SK-N-SH (cell line): ENCODE results near the gene ACVR1B. TPM values are rescaled to one million over a fixed set of nuclear protein-coding genes. Genes with fewer than 3 reads are reported as not detected.

Experiments used
- CTCF ChIA-PET: fragments of 300-600, 350-600 bp; formaldehyde crosslinking; extraction: SDS; loops from one replicate; lab custom pipeline; 2021; lab: Yijun Ruan, JAX
- POLR2A ChIA-PET: fragments of 350-600 bp; sonication (Branson Sonifier 250); formaldehyde crosslinking; extraction: SDS; loops from one replicate; lab custom pipeline; 2020; ENCODE audit warnings: antibody characterized with exemption, inconsistent platforms; lab: Yijun Ruan, JAX
- DNase-seq: peaks from one replicate; pipeline ENCODE4 v3.0.0; 2012
- H2AFZ ChIP-seq: fragments of 200-600 bp; sonication (generic); 2 replicates; pipeline ENCODE4 v1.8.1; 2016; ENCODE audit warnings: antibody characterized with exemption, mild to moderate bottlenecking, low read depth
- H3F3A ChIP-seq: fragments of 200-600 bp; sonication (generic); replicated peaks from 2 replicates; pipeline ENCODE3; 2016; ENCODE audit warnings: antibody characterized with exemption, mild to moderate bottlenecking; ENCODE audit not compliant: insufficient read depth
- H3K27ac ChIP-seq, 2 experiments: fragments of 200-500 bp in 1 of 2; fragments of 200-600 bp in 1 of 2; sonication (Bioruptor generic) in 1 of 2; sonication (generic), shearing (Covaris generic) in 1 of 2; 2 replicates each; pipeline versions ENCODE4 v1.5.1 to v1.6.1; 2014 to 2016; ENCODE audit warnings: low read depth in 2 of 2, inconsistent platforms in 1 of 2, low read length in 1 of 2, mild to moderate bottlenecking in 1 of 2, mixed read lengths in 1 of 2
- H3K27me3 ChIP-seq: fragments of 200-600 bp; sonication (generic), shearing (Covaris generic); 2 replicates; pipeline ENCODE4 v1.6.1; 2016; ENCODE audit warnings: mixed run types; ENCODE audit not compliant: insufficient read depth
- H3K36me3 ChIP-seq, 2 experiments: fragments of 200-500 bp in 1 of 2; fragments of 200-600 bp in 1 of 2; sonication (Bioruptor generic) in 1 of 2; sonication (generic) in 1 of 2; replicated peaks in 1 of 2; 2 replicates each; pipeline versions ENCODE3 to v1.5.1; 2014 to 2016; ENCODE audit warnings: low read length in 1 of 2, mild to moderate bottlenecking in 1 of 2; ENCODE audit not compliant: insufficient read depth in 2 of 2, control insufficient read depth in 1 of 2
- H3K4me1 ChIP-seq, 2 experiments: fragments of 200-500 bp in 1 of 2; fragments of 200-600 bp in 1 of 2; sonication (Bioruptor generic) in 1 of 2; sonication (generic), shearing (Covaris generic) in 1 of 2; 2 replicates each; pipeline versions ENCODE4 v1.5.1 to v1.6.1; 2014 to 2016; ENCODE audit warnings: low read depth in 1 of 2, low read length in 1 of 2, mixed run types in 1 of 2; ENCODE audit not compliant: insufficient read depth in 2 of 2, control insufficient read depth in 1 of 2
- H3K4me2 ChIP-seq: fragments of 200-600 bp; sonication (generic), shearing (Covaris generic); 2 replicates; pipeline ENCODE4 v1.6.1; 2017; ENCODE audit warnings: mixed run types
- H3K4me3 ChIP-seq, 2 experiments: fragments of 200-500 bp in 1 of 2; fragments of 200-600 bp in 1 of 2; sonication (Bioruptor generic) in 1 of 2; sonication (generic), shearing (Covaris generic) in 1 of 2; 2 replicates each; pipeline versions ENCODE4 v1.5.1 to v1.8.1; 2014 to 2016; ENCODE audit warnings: low read depth in 2 of 2, inconsistent platforms in 1 of 2, low read length in 1 of 2, mild to moderate bottlenecking in 1 of 2, mixed read lengths in 1 of 2, moderate library complexity in 1 of 2
- H3K79me2 ChIP-seq: fragments of 200-600 bp; sonication (generic); 2 replicates; pipeline ENCODE4 v1.8.1; 2017; ENCODE audit warnings: mild to moderate bottlenecking; ENCODE audit not compliant: insufficient read depth
- H3K9ac ChIP-seq: fragments of 200-600 bp; sonication (generic); 2 replicates; pipeline ENCODE4 v1.6.1; 2017; ENCODE audit warnings: mixed run types
- H3K9me2 ChIP-seq: fragments of 200-600 bp; sonication (generic); 2 replicates; pipeline ENCODE4 v1.6.1; 2017; ENCODE audit warnings: mixed run types
- H3K9me3 ChIP-seq: fragments of 200-600 bp; sonication (generic); 2 replicates; pipeline ENCODE4 v1.6.1; 2017; ENCODE audit warnings: mixed run types, mild to moderate bottlenecking, moderate library complexity
- H4K20me1 ChIP-seq: fragments of 200-600 bp; sonication (generic); 2 replicates; pipeline ENCODE4 v1.6.1; 2017; ENCODE audit warnings: mild to moderate bottlenecking, mixed run types; ENCODE audit not compliant: insufficient read depth
- GABPA ChIP-seq: IDR thresholded peaks from 2 replicates; pipeline ENCODE4 v1.4.0; 2012; ENCODE audit warnings: low read depth, mild to moderate bottlenecking
- POLR2AphosphoS5 ChIP-seq: IDR thresholded peaks from 2 replicates; pipeline ENCODE4 v1.6.1; 2012; ENCODE audit warnings: low read depth, low read length
- RAD21 ChIP-seq: IDR thresholded peaks from 2 replicates; pipeline ENCODE4 v1.6.1; 2012; ENCODE audit warnings: mild to moderate bottlenecking, low read length
- SMC3 ChIP-seq: IDR thresholded peaks from 2 replicates; pipeline ENCODE4 v1.6.1; 2012; ENCODE audit warnings: low read depth, low read length, improper control_type of control experiment
- ZBTB33 ChIP-seq: IDR thresholded peaks from 2 replicates; pipeline ENCODE4 v1.4.0; 2012; ENCODE audit warnings: low read depth, borderline replicate concordance
- WGBS: methylation state at CpG from one replicate; pipeline ENCODE4 v1.1.6; 2017; ENCODE audit warnings: low lambda C conversion rate; 5-methylcytosine and 5-hydroxymethylcytosine counted together
- polyA plus RNA-seq, 3 experiments: library from polyadenylated mRNA; depleted of rRNA; stranded (reverse); fragments of >200 nt; gene quantifications; 2 replicates each; pipeline ENCODE4 v1.2.3, GENCODE V29; 2012
- TF ChIP-seq, protein P1 (sequence below): fragments of 200-600 bp; sonication (generic); IDR thresholded peaks from 2 replicates; pipeline ENCODE4 v1.6.1; 2017; ENCODE audit warnings: antibody characterized with exemption, mild to moderate bottlenecking, moderate library complexity

ACVR1B gene
- polyA plus RNA-seq, 1 of the 3 experiments (the other 2 are of a cell fraction), result 12.1 TPM

GRCh38 chr12:52019113-52019770 is 67.7 kb downstream of the ACVR1B start:
- no peaks in the 10 kb centered on the region for H3F3A ChIP-seq
- no peak overlapping the region for H3K4me2 ChIP-seq
- WGBS, result 73% methylated on average over 10 of the region's 13 CpGs
- no peak overlapping the region for H2AFZ ChIP-seq
- H3K4me1 ChIP-seq, result peaks cover 0 to 19% of the 10 kb centered on the region in 2 experiments; a peak in 1 of 4 replicates
- no peak overlapping the region for H3K9ac ChIP-seq
- no peak overlapping the region for H3K27ac ChIP-seq
- no peaks in the 10 kb centered on the region for H3K9me3 ChIP-seq
- H3K79me2 ChIP-seq, result no peaks in the 10 kb centered on the region
- ChIA-PET CTCF (interaction anchor here (1.2 to 30.2 kb wide), 13 partner anchors 11 to 205 kb away, joined by 3 to 949 read pairs (median 102); partner anchors contain the start of genes ANKRD33, ATG101, SMIM41 and TAMALIN), POLR2A (interaction anchor here (1.2 to 2.0 kb wide), 3 partner anchors 9 to 26 kb away, joined by 5 to 6 read pairs (median 6); no protein-coding TSS in a partner anchor)
- H3K27me3 ChIP-seq, result no peaks in the 10 kb centered on the region
- no peaks in the 10 kb centered on the region for H3K36me3 ChIP-seq
- no peak overlapping the region for H3K4me3 ChIP-seq
- H4K20me1 ChIP-seq, result no peaks in the 10 kb centered on the region
- DNase-seq, result no peak
- no peaks in the 10 kb centered on the region for H3K9me2 ChIP-seq
- no peak for TF ChIP-seq RAD21
- TF ChIP-seq ZBTB33, result no peak
- TF ChIP-seq POLR2AphosphoS5, result no peak
- no peak for TF ChIP-seq GABPA

GRCh38 chr12:52020539-52021336 is 69.2 kb downstream of the ACVR1B start:
- Histone ChIP-seq H3K27ac (no peak overlapping the region), H3K4me3 (no peak overlapping the region; a peak in 1 of 4 replicates), H3K9me3 (no peaks in the 10 kb centered on the region), H2AFZ (no peak overlapping the region), H3K9me2 (no peaks in the 10 kb centered on the region), H4K20me1 (no peaks in the 10 kb centered on the region), H3K27me3 (no peaks in the 10 kb centered on the region), H3K4me1 (peaks cover 0 to 19% of the 10 kb centered on the region in 2 experiments; a peak in 1 of 4 replicates), H3K4me2 (no peak overlapping the region), H3K36me3 (no peaks in the 10 kb centered on the region), H3F3A (no peaks in the 10 kb centered on the region)
- ChIA-PET POLR2A (interaction anchor here (0.8 to 2.0 kb wide), 5 partner anchors 10 to 28 kb away, joined by 4 to 6 read pairs (median 6); partner anchors contain the start of gene TAMALIN), CTCF (interaction anchor here (0.6 to 30.2 kb wide), 24 partner anchors 13 to 1271 kb away, joined by 3 to 949 read pairs (median 5); partner anchors contain the start of genes ANKRD33, ATG101, NR4A1 and SMIM41)
- peak; percentile 88 for DNase-seq
- TF ChIP-seq, protein P1, sequence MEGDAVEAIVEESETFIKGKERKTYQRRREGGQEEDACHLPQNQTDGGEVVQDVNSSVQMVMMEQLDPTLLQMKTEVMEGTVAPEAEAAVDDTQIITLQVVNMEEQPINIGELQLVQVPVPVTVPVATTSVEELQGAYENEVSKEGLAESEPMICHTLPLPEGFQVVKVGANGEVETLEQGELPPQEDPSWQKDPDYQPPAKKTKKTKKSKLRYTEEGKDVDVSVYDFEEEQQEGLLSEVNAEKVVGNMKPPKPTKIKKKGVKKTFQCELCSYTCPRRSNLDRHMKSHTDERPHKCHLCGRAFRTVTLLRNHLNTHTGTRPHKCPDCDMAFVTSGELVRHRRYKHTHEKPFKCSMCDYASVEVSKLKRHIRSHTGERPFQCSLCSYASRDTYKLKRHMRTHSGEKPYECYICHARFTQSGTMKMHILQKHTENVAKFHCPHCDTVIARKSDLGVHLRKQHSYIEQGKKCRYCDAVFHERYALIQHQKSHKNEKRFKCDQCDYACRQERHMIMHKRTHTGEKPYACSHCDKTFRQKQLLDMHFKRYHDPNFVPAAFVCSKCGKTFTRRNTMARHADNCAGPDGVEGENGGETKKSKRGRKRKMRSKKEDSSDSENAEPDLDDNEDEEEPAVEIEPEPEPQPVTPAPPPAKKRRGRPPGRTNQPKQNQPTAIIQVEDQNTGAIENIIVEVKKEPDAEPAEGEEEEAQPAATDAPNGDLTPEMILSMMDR, result peak; percentile 66
- TF ChIP-seq RAD21, result peak; percentile 83
- no peak for TF ChIP-seq GABPA
- TF ChIP-seq SMC3, result peak; percentile 87
- TF ChIP-seq, all 33 proteins: peak for 3
- 57% methylated on average over 9 of the region's 9 CpGs for WGBS
- Histone ChIP-seq H3K79me2 (no peaks in the 10 kb centered on the region), H3K9ac (no peak overlapping the region)
